ENCODE data around the gene ADCY3.
A peak's percentile ranks its signal among the peaks of the same experiment; 100 is the strongest.

ADCY3 gene

GRCh38 chr2:24832073-24832461, 88.0 kb downstream of the ADCY3 start:
- no peak for FAIRE-seq
- DNase-seq (ENCODE audit: low spot score) = no peak

GRCh38 chr2:24831221-24832072, 88.6 kb downstream of the ADCY3 start:
- FAIRE-seq (no peak), DNase-seq (ENCODE audit: low spot score) (no peak)

GRCh38 chr2:24830786-24831185, 89.3 kb downstream of the ADCY3 start:
- no peak for FAIRE-seq
- DNase-seq (ENCODE audit: low spot score) = no peak

- no peak for FAIRE-seq
- no peak for DNase-seq (ENCODE audit: low spot score)
Measured at GRCh38 chr2:24830351-24830750, 89.7 kb downstream of the ADCY3 start.

GRCh38 chr2:24828238-24828996, 91.6 kb downstream of the ADCY3 start:
- DNase-seq (ENCODE audit: low spot score) = no peak
- FAIRE-seq = no peak

GRCh38 chr2:24827321-24828237, 92.5 kb downstream of the ADCY3 start:
- DNase-seq (ENCODE audit: low spot score) (peak; percentile 86), FAIRE-seq (peak; percentile 75)

- no peak for FAIRE-seq
Measured at GRCh38 chr2:24826773-24827145, 93.3 kb downstream of the ADCY3 start.

GRCh38 chr2:24825883-24826772, 93.9 kb downstream of the ADCY3 start:
- peak; percentile 66 for FAIRE-seq

More at GRCh38 chr2:24826773-24827145, 93.3 kb downstream of the ADCY3 start:
- DNase-seq (ENCODE audit: low spot score) = no peak

GRCh38 chr2:24824966-24825882, 94.8 kb downstream of the ADCY3 start:
- DNase-seq (ENCODE audit: low spot score) = peak; percentile 58
- peak; percentile 30 for FAIRE-seq

More at GRCh38 chr2:24825883-24826772, 93.9 kb downstream of the ADCY3 start:
- no peak for DNase-seq (ENCODE audit: low spot score)

- FAIRE-seq (no peak), DNase-seq (ENCODE audit: low spot score) (no peak)
Measured at GRCh38 chr2:24824071-24824588, 95.9 kb downstream of the ADCY3 start.

GRCh38 chr2:24822049-24822706, 97.9 kb downstream of the ADCY3 start:
- no peak for DNase-seq (ENCODE audit: low spot score)
- no peak for FAIRE-seq

GRCh38 chr2:24821433-24821891, 98.6 kb downstream of the ADCY3 start:
- DNase-seq (ENCODE audit: low spot score) (peak; percentile 4), FAIRE-seq (no peak)

GRCh38 chr2:24820598-24821432, 99.2 kb downstream of the ADCY3 start:
- FAIRE-seq = no peak

GRCh38 chr2:24820175-24820513, 99.9 kb downstream of the ADCY3 start:
- FAIRE-seq = no peak
- peak; percentile 4 for DNase-seq (ENCODE audit: low spot score)

More at GRCh38 chr2:24820598-24821432, 99.2 kb downstream of the ADCY3 start:
- DNase-seq (ENCODE audit: low spot score) = peak; percentile 7

GRCh38 chr2:24819442-24820174, 100.4 kb downstream of the ADCY3 start:
- no peak for FAIRE-seq
- DNase-seq (ENCODE audit: low spot score) = no peak

GRCh38 chr2:24818721-24819167, 101.3 kb downstream of the ADCY3 start:
- no peak for DNase-seq (ENCODE audit: low spot score)
- no peak for FAIRE-seq

GRCh38 chr2:24816884-24817283, 103.2 kb downstream of the ADCY3 start:
- no peak for DNase-seq (ENCODE audit: low spot score)

More at GRCh38 chr2:24816884-24817283, 103.2 kb downstream of the ADCY3 start:
- no peak for FAIRE-seq
